UCSD-AML1 (cell line): ENCODE results near the gene FAM181A.

Source experiments
- DNase-seq: peaks from one replicate; lab custom pipeline; 2025; ENCODE audit not compliant: unreplicated experiment; lab: John Stamatoyannopoulos, UW

The FAM181A gene

GRCh38 chr14:93903342-93904184 lies 23.6 kb upstream of the FAM181A start:
- no peak for DNase-seq

GRCh38 chr14:93905623-93906022 lies 21.5 kb upstream of the FAM181A start:
- no peak for DNase-seq

- DNase-seq = peak; percentile 41
Observed at GRCh38 chr14:93906341-93907329, 20.5 kb upstream of the FAM181A start.

- no peak for DNase-seq
Observed at GRCh38 chr14:93909429-93910128, 17.6 kb upstream of the FAM181A start.

- no peak for DNase-seq
Observed at GRCh38 chr14:93911975-93912615, 15.0 kb upstream of the FAM181A start.

GRCh38 chr14:93912782-93913181 lies 14.4 kb upstream of the FAM181A start:
- no peak for DNase-seq

- DNase-seq = no peak
Observed at GRCh38 chr14:93914278-93914677, 12.9 kb upstream of the FAM181A start.

- DNase-seq = no peak
Observed at GRCh38 chr14:93915070-93915705, 12.0 kb upstream of the FAM181A start.

GRCh38 chr14:93915800-93916199 lies 11.3 kb upstream of the FAM181A start:
- DNase-seq = no peak

- no peak for DNase-seq
Observed at GRCh38 chr14:93916498-93916897, 10.6 kb upstream of the FAM181A start.

GRCh38 chr14:93917141-93917540 lies 10.0 kb upstream of the FAM181A start:
- DNase-seq = no peak

GRCh38 chr14:93921001-93921806 lies 5.9 kb upstream of the FAM181A start:
- no peak for DNase-seq

GRCh38 chr14:93923626-93924025 lies 3.5 kb upstream of the FAM181A start:
- no peak for DNase-seq

- DNase-seq = no peak
Observed at GRCh38 chr14:93924592-93925355, 2.4 kb upstream of the FAM181A start.

GRCh38 chr14:93925374-93925895 lies 1.7 kb upstream of the FAM181A start:
- no peak for DNase-seq

- DNase-seq = no peak
Observed at GRCh38 chr14:93926245-93926872, 785 bp upstream of the FAM181A start.

GRCh38 chr14:93927800-93928145 lies 629 bp downstream of the FAM181A start:
- no peak for DNase-seq
